Measurements from ENCODE around the gene NFIA. TPM values are rescaled to one million over a fixed set of nuclear protein-coding genes. Genes with fewer than 3 reads are reported as not detected.
A peak's percentile ranks its signal among the peaks of the same experiment; 100 is the strongest.

Gene NFIA
- total and polyA plus RNA-seq, 4 experiments from 2014 or later: 5.1 to 7.3 (median 6.7) TPM

GRCh38 chr1:61377242-61377958, 295.0 kb downstream of the NFIA start:
- Histone ChIP-seq H3K27me3 (ENCODE audit: insufficient read depth, low read length) (no peaks in the 10 kb centered on the region), H3K4me3 (ENCODE audit: low read length in 2 of 2) (no peak overlapping the region), H3K27ac (ENCODE audit: low read depth, low read length) (no peak overlapping the region), H3K36me3 (ENCODE audit: insufficient read depth, low read length) (no peaks in the 10 kb centered on the region), H3K9me3 (ENCODE audit: control insufficient read depth in 1 of 2, low read length in 2 of 2) (no peaks in the 10 kb centered on the region), H3K4me1 (ENCODE audit: insufficient read depth, low read length) (no peaks in the 10 kb centered on the region)
- no peaks in the 10 kb centered on the region for H3K9me3 Mint-ChIP-seq
- H3K27ac Mint-ChIP-seq: no peak overlapping the region
- H3K4me3 Mint-ChIP-seq: no peak overlapping the region
- H3K4me1 Mint-ChIP-seq: no peaks in the 10 kb centered on the region
- H3K27me3 Mint-ChIP-seq: no peaks in the 10 kb centered on the region
- intact Hi-C loops (cut with micrococcal nuclease): no loop called here
- ChIA-PET CTCF (ENCODE audit: partially characterized antibody) (no interaction called here), POLR2A (ENCODE audit: partially characterized antibody) (no interaction called here)
- DNase-seq: no peak
- H3K36me3 Mint-ChIP-seq: no peaks in the 10 kb centered on the region

GRCh38 chr1:61378494-61379180, 296.3 kb downstream of the NFIA start:
- no peaks in the 10 kb centered on the region for H3K9me3 ChIP-seq (ENCODE audit: control insufficient read depth in 1 of 2, low read length in 2 of 2)
- no peaks in the 10 kb centered on the region for H3K36me3 ChIP-seq (ENCODE audit: insufficient read depth, low read length)
- no peaks in the 10 kb centered on the region for H3K27me3 Mint-ChIP-seq
- CTCF ChIA-PET (ENCODE audit: partially characterized antibody): no interaction called here
- intact Hi-C loops (cut with micrococcal nuclease): no loop called here
- no peak overlapping the region for H3K27ac ChIP-seq (ENCODE audit: low read depth, low read length)
- H3K4me3 ChIP-seq (ENCODE audit: low read length in 2 of 2): no peak overlapping the region
- no peak overlapping the region for H3K27ac Mint-ChIP-seq
- POLR2A ChIA-PET (ENCODE audit: partially characterized antibody): no interaction called here
- peaks cover 7% of the 10 kb centered on the region in 2 donors for H3K36me3 Mint-ChIP-seq
- no peaks in the 10 kb centered on the region for H3K4me1 ChIP-seq (ENCODE audit: insufficient read depth, low read length)
- no peak for DNase-seq
- H3K4me1 Mint-ChIP-seq: no peaks in the 10 kb centered on the region
- H3K9me3 Mint-ChIP-seq: no peaks in the 10 kb centered on the region
- no peaks in the 10 kb centered on the region for H3K27me3 ChIP-seq (ENCODE audit: insufficient read depth, low read length)
- no peak overlapping the region for H3K4me3 Mint-ChIP-seq

GRCh38 chr1:61379693-61380092, 297.3 kb downstream of the NFIA start:
- no peak overlapping the region for H3K27ac Mint-ChIP-seq
- H3K36me3 Mint-ChIP-seq: peaks cover 11 to 17% of the 10 kb centered on the region in 2 donors
- H3K4me3 Mint-ChIP-seq: no peak overlapping the region
- Histone ChIP-seq H3K27ac (ENCODE audit: low read depth, low read length) (no peak overlapping the region), H3K4me1 (ENCODE audit: insufficient read depth, low read length) (no peaks in the 10 kb centered on the region), H3K9me3 (ENCODE audit: control insufficient read depth in 1 of 2, low read length in 2 of 2) (no peaks in the 10 kb centered on the region), H3K36me3 (ENCODE audit: insufficient read depth, low read length) (no peaks in the 10 kb centered on the region), H3K27me3 (ENCODE audit: insufficient read depth, low read length) (no peaks in the 10 kb centered on the region), H3K4me3 (ENCODE audit: low read length in 2 of 2) (no peak overlapping the region)
- no peaks in the 10 kb centered on the region for H3K4me1 Mint-ChIP-seq
- no peak for DNase-seq
- CTCF ChIA-PET (ENCODE audit: partially characterized antibody): no interaction called here
- intact Hi-C loops (cut with micrococcal nuclease): no loop called here
- POLR2A ChIA-PET (ENCODE audit: partially characterized antibody): no interaction called here
- H3K9me3 Mint-ChIP-seq: no peaks in the 10 kb centered on the region
- no peaks in the 10 kb centered on the region for H3K27me3 Mint-ChIP-seq

- CTCF ChIA-PET (ENCODE audit: partially characterized antibody): no interaction called here
- intact Hi-C loops (cut with micrococcal nuclease): no loop called here
Observed at GRCh38 chr1:61380561-61380960, 298.2 kb downstream of the NFIA start.

GRCh38 chr1:61386323-61386722, 304.0 kb downstream of the NFIA start:
- ChIA-PET POLR2A (ENCODE audit: partially characterized antibody) (no interaction called here), CTCF (ENCODE audit: partially characterized antibody) (no interaction called here)
- Mint-ChIP-seq H3K9me3 (peaks cover 0 to 12% (median 0%) of the 10 kb centered on the region in 8 donors), H3K36me3 (peaks cover 18 to 39% of the 10 kb centered on the region in 2 donors), H3K27ac (no peak overlapping the region), H3K4me3 (no peak overlapping the region), H3K4me1 (peaks cover 0 to 10% (median 5%) of the 10 kb centered on the region in 4 donors), H3K27me3 (no peaks in the 10 kb centered on the region)
- intact Hi-C loops (cut with micrococcal nuclease): no loop called here
- no peaks in the 10 kb centered on the region for H3K4me1 ChIP-seq (ENCODE audit: insufficient read depth, low read length)
- H3K27me3 ChIP-seq (ENCODE audit: insufficient read depth, low read length): no peaks in the 10 kb centered on the region
- DNase-seq: no peak
- no peak overlapping the region for H3K4me3 ChIP-seq (ENCODE audit: low read length in 2 of 2)
- no peaks in the 10 kb centered on the region for H3K36me3 ChIP-seq (ENCODE audit: insufficient read depth, low read length)
- H3K27ac ChIP-seq (ENCODE audit: low read depth, low read length): no peak overlapping the region
- peaks cover 0 to 2% of the 10 kb centered on the region in 2 donors for H3K9me3 ChIP-seq (ENCODE audit: control insufficient read depth in 1 of 2, low read length in 2 of 2)

More at GRCh38 chr1:61380561-61380960, 298.2 kb downstream of the NFIA start:
- no peak overlapping the region for H3K27ac Mint-ChIP-seq
- POLR2A ChIA-PET (ENCODE audit: partially characterized antibody): no interaction called here
- peaks cover 11 to 22% of the 10 kb centered on the region in 2 donors for H3K36me3 Mint-ChIP-seq
- Histone ChIP-seq H3K9me3 (ENCODE audit: control insufficient read depth in 1 of 2, low read length in 2 of 2) (no peaks in the 10 kb centered on the region), H3K4me3 (ENCODE audit: low read length in 2 of 2) (no peak overlapping the region), H3K27ac (ENCODE audit: low read depth, low read length) (no peak overlapping the region), H3K36me3 (ENCODE audit: insufficient read depth, low read length) (no peaks in the 10 kb centered on the region), H3K27me3 (ENCODE audit: insufficient read depth, low read length) (no peaks in the 10 kb centered on the region), H3K4me1 (ENCODE audit: insufficient read depth, low read length) (no peaks in the 10 kb centered on the region)
- no peaks in the 10 kb centered on the region for H3K27me3 Mint-ChIP-seq
- H3K4me3 Mint-ChIP-seq: no peak overlapping the region
- no peak for DNase-seq
- no peaks in the 10 kb centered on the region for H3K4me1 Mint-ChIP-seq
- H3K9me3 Mint-ChIP-seq: no peaks in the 10 kb centered on the region

GRCh38 chr1:61386770-61387169, 304.4 kb downstream of the NFIA start:
- CTCF ChIA-PET (ENCODE audit: partially characterized antibody): interaction anchor here (0.6 kb wide), 1 partner anchor 219 kb away, joined by 3 read pairs; no protein-coding TSS in a partner anchor
- POLR2A ChIA-PET (ENCODE audit: partially characterized antibody): no interaction called here

GRCh38 chr1:61387829-61388228, 305.5 kb downstream of the NFIA start:
- H3K27me3 ChIP-seq (ENCODE audit: insufficient read depth, low read length): no peaks in the 10 kb centered on the region
- H3K4me3 ChIP-seq (ENCODE audit: low read length in 2 of 2): no peak overlapping the region
- no peak overlapping the region for H3K4me3 Mint-ChIP-seq
- H3K36me3 Mint-ChIP-seq: peaks cover 18 to 42% of the 10 kb centered on the region in 2 donors
- no peaks in the 10 kb centered on the region for H3K36me3 ChIP-seq (ENCODE audit: insufficient read depth, low read length)
- ChIA-PET CTCF (ENCODE audit: partially characterized antibody) (interaction anchor here (0.6 kb wide), 1 partner anchor 310 kb away, joined by 4 read pairs; no protein-coding TSS in a partner anchor), POLR2A (ENCODE audit: partially characterized antibody) (no interaction called here)
- H3K9me3 Mint-ChIP-seq: peaks cover 0 to 12% (median 0%) of the 10 kb centered on the region in 8 donors
- H3K27ac Mint-ChIP-seq: no peak overlapping the region
- intact Hi-C loops (cut with micrococcal nuclease): no loop called here
- H3K4me1 Mint-ChIP-seq: peaks cover 0 to 10% (median 5%) of the 10 kb centered on the region in 4 donors
- no peaks in the 10 kb centered on the region for H3K4me1 ChIP-seq (ENCODE audit: insufficient read depth, low read length)
- peaks cover 0 to 2% of the 10 kb centered on the region in 2 donors for H3K9me3 ChIP-seq (ENCODE audit: control insufficient read depth in 1 of 2, low read length in 2 of 2)
- DNase-seq: no peak
- no peak overlapping the region for H3K27ac ChIP-seq (ENCODE audit: low read depth, low read length)
- no peaks in the 10 kb centered on the region for H3K27me3 Mint-ChIP-seq

More at GRCh38 chr1:61386770-61387169, 304.4 kb downstream of the NFIA start:
- DNase-seq: no peak
- Mint-ChIP-seq H3K27me3 (no peaks in the 10 kb centered on the region), H3K9me3 (peaks cover 0 to 12% (median 0%) of the 10 kb centered on the region in 8 donors), H3K4me1 (peaks cover 0 to 10% (median 5%) of the 10 kb centered on the region in 4 donors), H3K4me3 (peak overlapping the region in 1 of 8 donors; percentile 14), H3K36me3 (peaks cover 18 to 42% of the 10 kb centered on the region in 2 donors), H3K27ac (peak overlapping the region in 1 of 7 donors; percentile 8)
- no peak overlapping the region for H3K4me3 ChIP-seq (ENCODE audit: low read length in 2 of 2)
- no peak overlapping the region for H3K27ac ChIP-seq (ENCODE audit: low read depth, low read length)
- no peaks in the 10 kb centered on the region for H3K36me3 ChIP-seq (ENCODE audit: insufficient read depth, low read length)
- H3K4me1 ChIP-seq (ENCODE audit: insufficient read depth, low read length): no peaks in the 10 kb centered on the region
- intact Hi-C loops (cut with micrococcal nuclease): no loop called here
- H3K27me3 ChIP-seq (ENCODE audit: insufficient read depth, low read length): no peaks in the 10 kb centered on the region
- peaks cover 0 to 2% of the 10 kb centered on the region in 2 donors for H3K9me3 ChIP-seq (ENCODE audit: control insufficient read depth in 1 of 2, low read length in 2 of 2)

Data from CD4-positive, alpha-beta memory T cell (primary cell).